C4-2B (cell line): ENCODE data around the gene UBALD1.

ENCODE experiments used
- CTCF ChIP-seq: fragments of 450-650 bp; conservative IDR thresholded peaks from 2 replicates; pipeline ENCODE4 v1.5.1; 2017; ENCODE audit warnings: mild to moderate bottlenecking
- ZFX ChIP-seq: fragments of 450-650 bp; IDR thresholded peaks from 2 replicates; pipeline ENCODE4 v1.6.1; 2017

- TF ChIP-seq CTCF (no peak), ZFX (no peak)
Observed at GRCh38 chr16:4578961-4579530, 35.6 kb downstream of the UBALD1 start.
